Posterior vena cava (tissue), 2 donors: ENCODE data around the gene TRIM22. TPM values are rescaled to one million over a fixed set of nuclear protein-coding genes. Genes with fewer than 3 reads are reported as not detected.
"Not testable (repeated sequence)": the region's sequence is repeated elsewhere in the genome, so short reads cannot be mapped to it uniquely, and the experiment has no call there.

Experiments
- DNase-seq: peaks from one replicate; pipeline ENCODE4 v3.0.0-alpha.2; 2020; ENCODE audit warnings: low spot score
- intact Hi-C, 2 donors: fragments of 100-400 bp; cut with DNase I; formaldehyde crosslinking; loops; one replicate each; pipeline versions ENCODE4 v1.14.1 to v1.14.2; 2022 to 2023
- long read RNA-seq, 2 donors: library from polyadenylated mRNA; unstranded; transcript quantifications; one replicate each; pipeline ENCODE4 v2.0.0, GENCODE V29; 2020 to 2021
- total RNA-seq, 2 donors: library from RNA; stranded (reverse); fragmentation: NEBNext Ultra II Directional; extraction: Animal tissue kit (Norgen Biotek cat#: 25700); gene quantifications; one replicate each; pipeline ENCODE4 v1.2.1, GENCODE V29; 2021
- donor health status: DM: yes; HTN: yes; CAD: no.
- donor health status: DM: yes; HTN: yes; CAD: no.

The TRIM22 gene, protein sequence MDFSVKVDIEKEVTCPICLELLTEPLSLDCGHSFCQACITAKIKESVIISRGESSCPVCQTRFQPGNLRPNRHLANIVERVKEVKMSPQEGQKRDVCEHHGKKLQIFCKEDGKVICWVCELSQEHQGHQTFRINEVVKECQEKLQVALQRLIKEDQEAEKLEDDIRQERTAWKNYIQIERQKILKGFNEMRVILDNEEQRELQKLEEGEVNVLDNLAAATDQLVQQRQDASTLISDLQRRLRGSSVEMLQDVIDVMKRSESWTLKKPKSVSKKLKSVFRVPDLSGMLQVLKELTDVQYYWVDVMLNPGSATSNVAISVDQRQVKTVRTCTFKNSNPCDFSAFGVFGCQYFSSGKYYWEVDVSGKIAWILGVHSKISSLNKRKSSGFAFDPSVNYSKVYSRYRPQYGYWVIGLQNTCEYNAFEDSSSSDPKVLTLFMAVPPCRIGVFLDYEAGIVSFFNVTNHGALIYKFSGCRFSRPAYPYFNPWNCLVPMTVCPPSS
- total RNA-seq: 10 to 100 TPM; 40.7 to 60.4 TPM
- long read RNA-seq, donor 1, transcript TRIM22-201 (8 exons, 2,989 nt): major isoform, 9 of 11 reads
- long read RNA-seq, donor 1, partial matches to known transcripts: 0 of 11 reads
- long read RNA-seq, donor 1, other reads (novel, unspliced or antisense): 2 of 11 reads
- long read RNA-seq, donor 2, transcript TRIM22-201 (8 exons, 2,989 nt): major isoform, 14 of 29 reads
- long read RNA-seq, donor 2, partial matches to known transcripts: 1 of 29 reads
- long read RNA-seq, donor 2, other reads (novel, unspliced or antisense): 14 of 29 reads

DNA sequence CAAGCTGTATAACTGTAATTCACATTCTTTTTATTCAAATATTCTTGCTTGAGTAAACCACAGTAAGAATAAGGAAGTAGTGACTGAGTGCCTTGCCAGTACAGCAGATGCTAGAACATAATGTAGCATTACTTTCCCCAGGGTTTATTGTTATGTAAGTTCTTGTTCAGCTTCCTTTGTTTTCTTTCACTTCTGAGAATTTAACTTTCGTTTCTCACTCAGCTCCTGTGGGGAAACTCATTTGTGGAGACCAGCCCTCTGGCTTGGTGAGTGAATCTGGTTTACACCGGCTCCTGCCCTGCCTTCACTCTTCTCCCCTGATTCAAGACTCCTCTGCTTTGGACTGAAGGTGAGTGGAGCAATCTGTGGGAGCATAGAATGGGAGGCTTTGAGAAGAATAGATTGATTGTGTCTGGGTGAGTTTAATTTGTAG, at the start of gene TRIM22:
TSS of gene TRIM22 (plus strand) at position 240 of the 433 bp plus-strand sequence. CDS start 6,443 bp downstream, outside the sequence.
- intact Hi-C loops: loop anchor here (10.0 kb wide), 1 partner anchor 65 kb away; the partner anchor contains the start of gene TRIM34 (in 2 of the 2)
- no peak for DNase-seq

DNA sequence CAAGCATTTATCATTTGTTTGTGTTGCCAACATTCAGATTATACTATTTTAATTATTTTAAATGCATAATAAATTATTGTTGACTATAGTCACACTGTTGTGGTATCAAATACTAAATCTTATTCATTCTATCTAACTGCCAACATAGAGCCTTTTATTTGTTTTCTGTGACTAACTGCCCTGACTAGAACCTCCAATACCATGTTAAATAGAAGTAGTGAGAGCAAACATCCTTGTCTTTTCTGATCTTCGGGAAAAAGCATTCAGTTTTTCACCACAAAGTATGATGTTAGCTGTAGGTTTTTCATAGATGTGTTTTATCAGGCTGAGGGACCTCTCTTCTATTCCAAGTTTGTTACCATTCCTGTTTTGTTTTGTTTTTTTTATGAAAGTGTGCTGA, 49.6 kb upstream of the TRIM22 start:
- DNase-seq: no peak
- intact Hi-C loops: loop anchor here in 1 of 2 donors (10.0 kb wide), 1 partner anchor 835 kb away; the partner anchor contains the start of gene OR52R1

DNA sequence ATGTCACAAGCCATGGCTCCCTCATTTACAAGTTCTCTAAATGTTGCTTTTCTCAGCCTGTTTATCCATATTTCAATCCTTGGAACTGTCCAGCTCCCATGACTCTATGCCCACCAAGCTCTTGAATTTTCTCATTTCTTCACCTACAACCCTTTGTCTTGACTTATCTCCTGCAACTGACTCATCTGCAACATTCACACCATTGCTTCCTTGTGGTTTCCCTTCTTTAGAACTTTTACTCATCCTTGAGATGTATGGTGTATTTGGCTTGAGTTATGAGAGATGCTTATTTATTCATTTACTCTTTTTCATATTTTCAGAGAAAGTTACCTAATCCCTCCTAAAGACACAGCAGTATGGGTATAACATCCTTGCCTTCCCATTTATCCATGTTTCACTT, 46.0 kb upstream of the TRIM22 start:
- intact Hi-C loops: no loop called here

DNA sequence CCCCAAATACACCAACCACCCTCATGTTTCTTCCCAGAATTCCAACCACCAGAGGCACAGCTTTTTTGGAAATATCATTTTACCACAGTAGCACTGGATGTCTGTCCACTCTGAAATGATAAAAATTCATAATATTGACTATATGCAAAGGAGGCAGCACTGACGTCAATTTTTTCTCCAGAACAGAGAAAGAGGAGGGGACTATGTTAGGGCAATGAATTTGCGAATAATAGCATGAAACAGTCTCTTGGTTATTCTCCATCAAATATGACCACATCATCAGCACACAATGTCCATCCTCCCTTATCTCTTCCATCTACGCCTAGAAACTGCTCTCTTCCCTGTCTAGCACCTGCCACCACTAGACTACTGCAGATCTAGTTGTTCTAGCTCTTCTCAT, 43.5 kb upstream of the TRIM22 start:
- intact Hi-C loops: no loop called here
- no peak for DNase-seq

More for the DNA sequence above, 46.0 kb upstream of the TRIM22 start:
- DNase-seq: no peak

DNA sequence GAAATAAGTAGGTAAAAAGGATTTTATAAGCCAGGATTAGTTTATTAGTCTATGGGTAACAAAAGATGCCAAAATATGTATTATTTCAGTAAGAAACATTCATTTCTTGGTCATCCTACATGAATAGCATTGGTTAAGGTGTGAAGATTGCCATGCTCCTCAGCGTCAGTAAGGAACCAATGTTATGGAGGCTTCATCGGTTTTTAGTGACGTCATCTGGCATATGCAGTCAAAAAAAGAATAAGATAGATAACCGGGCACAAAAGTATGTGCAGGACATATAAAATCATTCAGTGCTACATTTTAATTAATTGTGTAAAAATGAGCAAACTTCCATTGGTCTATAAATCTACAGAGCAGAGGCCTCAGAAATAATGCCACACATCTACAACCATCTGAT, 34.1 kb upstream of the TRIM22 start:
- intact Hi-C loops: no loop called here
- DNase-seq: no peak

DNA sequence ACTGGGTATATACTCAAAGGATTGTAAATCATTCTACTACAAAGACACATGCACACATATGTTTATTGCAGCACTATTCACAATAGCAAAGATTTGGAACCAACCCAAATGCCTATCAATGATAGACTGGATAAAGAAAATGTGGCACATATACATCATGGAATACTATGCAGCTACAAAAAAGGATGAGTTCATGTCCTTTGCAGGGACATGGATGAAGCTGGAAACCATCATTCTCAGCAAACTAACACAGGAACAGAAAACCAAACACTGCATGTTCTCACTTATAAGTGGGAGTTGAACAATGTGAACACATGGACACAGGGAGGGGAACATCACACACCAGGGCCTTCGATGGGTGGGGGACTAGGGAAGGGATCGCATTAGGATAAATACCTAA, 32.6 kb upstream of the TRIM22 start:
- intact Hi-C loops: not testable (repeated sequence)

DNA sequence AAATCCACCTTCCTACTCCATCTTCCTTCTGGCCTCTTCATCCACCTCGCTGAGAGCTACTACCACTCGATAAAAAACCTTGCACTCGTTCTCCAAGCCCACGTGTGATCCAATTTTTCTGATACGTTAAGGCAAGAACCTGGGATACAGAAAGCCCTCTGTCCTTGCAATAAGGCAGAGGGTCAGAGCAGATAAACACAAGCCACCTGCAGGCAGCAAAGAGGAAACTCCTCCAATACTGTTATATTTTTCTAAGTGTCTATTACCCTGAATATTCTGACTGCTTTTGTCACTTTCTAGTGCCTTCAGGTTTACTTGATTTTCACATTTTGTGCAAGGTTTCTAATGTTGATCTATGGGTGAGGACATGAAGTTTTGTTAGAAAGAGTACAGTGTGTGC, 31.3 kb upstream of the TRIM22 start:
- intact Hi-C loops: no loop called here
- DNase-seq: no peak

More for the DNA sequence above, 32.6 kb upstream of the TRIM22 start:
- DNase-seq: not testable (repeated sequence)

DNA sequence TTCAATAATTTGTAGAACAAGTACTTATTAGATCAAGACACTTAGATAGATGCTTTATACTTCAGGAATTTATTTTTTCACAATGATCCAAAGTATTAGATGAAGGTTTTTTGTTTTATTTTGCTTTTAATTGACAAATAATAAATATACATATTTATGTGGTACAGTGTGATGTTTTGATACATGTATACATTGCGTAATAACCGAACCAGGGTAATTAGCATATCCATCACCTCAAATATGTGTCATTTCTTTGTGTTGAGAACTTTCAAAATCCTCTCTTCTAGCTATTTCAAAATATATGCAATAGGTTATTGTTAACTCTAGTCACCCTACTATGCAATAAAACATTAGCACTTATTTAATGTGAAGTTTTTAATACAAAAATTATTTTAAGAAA, 26.1 kb upstream of the TRIM22 start:
- no peak for DNase-seq
- intact Hi-C loops: no loop called here

DNA sequence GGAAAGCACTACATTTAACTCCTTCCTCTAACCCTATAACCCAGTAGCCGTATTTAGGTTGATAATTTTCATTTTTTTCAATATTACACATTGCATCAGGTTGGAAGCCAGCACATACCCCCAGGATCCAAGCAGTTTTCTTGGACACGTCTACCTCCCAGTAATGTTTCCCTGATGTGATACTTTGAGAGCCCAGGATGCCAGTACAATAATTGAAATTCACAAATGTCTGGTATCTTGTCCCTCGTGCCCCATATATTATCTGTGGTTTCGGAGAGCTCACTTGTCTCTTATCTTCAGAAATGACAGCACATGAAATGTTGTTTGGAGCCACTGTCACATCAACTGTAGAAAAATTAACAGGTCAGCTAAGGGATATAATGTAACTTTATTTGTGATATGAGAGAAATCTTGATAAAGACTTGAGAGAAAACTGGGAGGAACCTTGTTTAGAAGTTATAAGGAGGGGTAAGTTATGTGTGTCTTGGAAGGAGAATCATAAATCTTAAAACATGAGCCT, 24.5 kb upstream of the TRIM22 start:
- intact Hi-C loops: no loop called here
- DNase-seq: no peak

DNA sequence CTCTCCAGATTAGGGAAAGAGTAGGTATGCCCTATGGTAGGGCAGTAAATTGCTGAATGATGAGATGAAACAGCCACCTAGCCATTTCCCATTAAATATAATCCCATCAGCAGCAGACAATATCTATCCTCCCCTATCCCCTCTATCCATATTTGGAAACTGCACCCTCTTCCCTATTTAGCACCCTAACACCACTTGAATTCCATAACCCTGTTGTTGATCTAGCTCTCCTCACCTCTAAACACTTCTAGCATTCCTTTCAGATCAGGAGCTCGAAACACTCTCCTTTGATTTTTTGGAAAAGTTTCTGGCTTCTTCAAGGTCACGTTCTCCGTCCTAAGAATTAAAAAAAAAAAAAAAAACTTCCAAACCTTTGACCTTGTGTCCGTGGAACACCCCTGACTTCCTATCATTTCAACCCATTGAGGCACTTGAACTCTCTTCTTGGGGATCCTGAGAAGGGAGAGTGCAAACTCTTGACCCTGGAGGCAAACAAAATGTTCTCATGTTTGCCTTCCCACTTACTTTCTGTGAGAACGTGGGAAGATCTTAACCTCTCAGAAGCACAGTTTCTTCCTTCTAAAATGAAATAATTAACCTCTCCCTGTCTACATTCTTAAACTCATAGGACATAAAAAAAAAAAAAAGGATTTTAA, 23.7 kb upstream of the TRIM22 start:
- intact Hi-C loops: no loop called here
- no peak for DNase-seq

DNA sequence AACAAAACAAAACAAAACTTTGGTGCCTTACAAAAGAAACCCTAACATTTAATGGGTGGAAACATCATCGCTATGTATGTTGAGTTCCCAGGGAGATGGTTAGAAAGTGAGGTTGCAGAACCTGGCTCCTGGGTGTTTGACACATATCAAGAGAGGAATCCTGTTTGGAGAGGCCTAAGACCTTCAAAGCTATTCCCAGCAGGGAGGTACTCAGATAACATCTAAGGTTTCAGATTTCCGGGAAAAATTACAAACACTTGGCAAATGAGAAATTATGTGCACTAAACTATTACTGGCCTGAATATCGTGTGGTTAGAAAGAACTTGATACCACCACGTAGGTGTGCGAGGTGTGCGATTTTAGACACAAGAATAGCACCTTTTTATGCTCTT, 23.2 kb upstream of the TRIM22 start:
- DNase-seq: no peak
- intact Hi-C loops: no loop called here

DNA sequence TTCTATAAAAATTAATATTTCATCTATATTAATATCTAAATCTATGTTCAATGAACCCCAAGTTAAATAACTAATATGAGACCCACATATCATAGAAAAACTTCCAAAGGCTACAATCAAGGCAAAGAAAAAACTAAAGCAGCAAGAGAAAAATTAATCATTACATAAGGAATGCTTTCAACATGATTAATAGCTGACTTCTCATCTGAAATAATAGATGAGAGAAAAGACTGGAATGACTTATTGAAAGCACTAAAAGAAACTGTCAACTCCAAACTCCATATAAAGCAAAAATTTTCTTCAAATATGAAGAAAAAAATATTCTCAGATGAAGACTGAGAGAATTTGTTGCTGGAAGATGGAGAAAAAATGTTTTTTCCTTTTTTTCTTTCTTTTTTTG, 17.8 kb upstream of the TRIM22 start:
- DNase-seq: no peak
- intact Hi-C loops: no loop called here

DNA sequence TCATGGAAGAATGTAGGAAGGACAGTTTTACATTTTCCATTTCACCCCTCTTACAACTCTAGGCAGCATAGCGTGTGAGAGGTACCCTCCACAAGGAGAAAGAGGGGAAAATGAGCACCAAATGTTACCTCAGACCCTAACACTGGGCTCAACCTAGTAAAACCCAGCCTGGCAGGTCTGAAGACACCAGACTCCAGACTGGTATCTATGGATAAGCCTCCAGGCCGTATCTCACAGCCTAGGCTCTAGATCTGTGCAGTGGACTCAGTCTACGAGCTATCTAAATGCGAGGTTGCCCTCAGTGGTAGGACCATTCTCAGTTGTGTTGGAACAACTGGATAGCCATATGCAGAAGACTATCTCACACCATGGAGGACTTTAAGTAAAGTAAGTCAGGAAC, 15.2 kb upstream of the TRIM22 start:
- intact Hi-C loops: no loop called here
- no peak for DNase-seq

DNA sequence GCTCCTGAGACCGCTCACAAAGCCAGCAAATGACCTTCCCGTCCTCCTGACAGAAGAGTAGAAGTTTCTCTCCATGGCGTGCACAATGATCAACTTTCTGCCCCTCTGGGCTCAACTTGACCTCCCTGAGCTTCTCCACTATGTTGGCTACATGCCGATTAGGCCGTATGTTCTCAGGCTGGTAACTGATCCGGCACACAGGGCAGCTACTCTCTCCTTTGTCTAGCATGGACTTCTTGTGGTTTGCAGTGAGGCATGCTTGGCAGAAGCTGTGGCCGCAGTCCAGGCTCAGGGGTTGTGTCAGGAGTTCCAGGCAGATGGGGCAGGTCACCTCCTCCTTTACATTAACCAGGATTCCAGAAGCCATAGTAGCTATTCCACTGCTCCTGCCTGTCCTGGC, 9.8 kb upstream of the TRIM22 start:
- intact Hi-C loops: loop anchor here (10.0 kb wide), 1 partner anchor 55 kb away; the partner anchor contains the start of gene TRIM34 (in 2 of the 2)
- DNase-seq: no peak

DNA sequence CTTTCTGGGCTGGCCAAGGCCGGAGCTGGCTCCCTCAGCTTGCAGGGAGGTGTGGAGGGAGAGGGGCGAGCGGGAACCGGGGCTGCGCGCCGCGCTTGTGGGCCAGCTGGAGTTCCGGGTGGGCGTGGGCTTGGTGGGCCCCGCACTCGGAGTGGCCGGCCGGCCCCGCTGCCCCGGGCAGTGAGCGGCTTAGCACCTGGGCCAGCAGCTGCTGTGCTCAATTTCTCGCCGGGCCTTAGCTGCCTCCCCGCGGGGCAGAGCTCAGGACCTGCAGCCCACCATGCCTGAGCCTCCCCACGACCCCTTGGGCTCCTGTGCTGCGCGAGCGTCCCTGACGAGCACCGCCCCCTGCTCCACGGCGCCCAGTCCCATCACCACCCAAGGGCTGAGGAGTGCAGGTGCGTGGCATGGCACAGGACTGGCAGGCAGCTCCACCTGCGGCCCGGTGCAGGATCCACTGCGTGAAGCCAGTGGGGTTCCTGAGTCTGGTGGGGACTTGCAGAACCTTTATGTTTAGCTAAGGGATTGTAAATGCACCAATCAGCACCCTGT, 6.6 kb upstream of the TRIM22 start:
- not testable (repeated sequence) for DNase-seq
- intact Hi-C loops: loop anchor here (10.0 kb wide), 1 partner anchor 58 kb away; the partner anchor contains the start of gene TRIM34 (in 2 of the 2)

DNA sequence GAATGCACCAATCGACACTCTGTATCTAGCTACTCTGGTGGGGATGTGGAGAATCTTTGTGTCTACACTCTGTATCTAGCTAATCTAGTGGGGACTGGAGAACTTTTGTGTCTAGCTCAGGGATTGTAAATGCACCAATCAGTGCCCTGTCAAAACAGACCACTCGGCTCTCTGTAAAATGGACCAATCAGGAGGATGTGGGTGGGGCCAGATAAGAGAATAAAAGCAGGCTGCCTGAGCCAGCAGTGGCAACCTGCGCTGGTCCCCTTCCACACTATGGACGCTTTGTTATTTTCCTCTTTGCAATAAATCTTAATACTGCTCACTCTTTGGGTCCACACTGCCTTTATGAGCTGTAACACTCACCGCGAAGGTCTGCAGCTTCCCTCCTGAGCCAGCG, 6.0 kb upstream of the TRIM22 start:
- not testable (repeated sequence) for DNase-seq
- intact Hi-C loops: loop anchor here (10.0 kb wide), 1 partner anchor 59 kb away; the partner anchor contains the start of gene TRIM34 (in 2 of the 2)

DNA sequence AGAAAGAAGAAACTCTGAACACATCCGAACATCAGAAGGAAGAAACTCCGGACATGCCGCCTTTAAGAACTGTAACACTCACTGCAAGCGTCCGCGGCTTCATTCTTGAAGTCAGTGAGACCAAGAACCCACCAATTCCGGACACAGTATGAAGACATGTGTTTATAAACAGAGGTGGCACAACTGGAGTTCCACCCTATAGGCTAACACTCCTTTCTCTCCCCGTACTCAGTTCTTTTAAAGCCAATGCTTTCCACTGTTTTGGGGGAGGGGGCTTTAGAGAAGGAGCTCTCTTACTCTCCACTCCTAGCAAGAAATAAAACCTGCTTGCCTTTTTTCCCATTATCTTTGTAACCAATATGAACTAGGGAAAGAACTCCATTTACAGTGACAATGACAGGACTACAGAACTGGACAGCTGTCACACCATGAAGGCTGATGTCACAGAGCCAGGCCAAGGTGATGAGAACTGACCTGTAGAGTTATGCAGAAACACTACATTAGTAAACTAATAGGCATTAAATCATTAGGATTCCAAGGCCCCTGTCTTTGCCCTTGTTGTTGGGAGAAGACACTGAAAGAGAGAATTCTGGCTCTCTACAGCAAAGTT, 5.4 kb upstream of the TRIM22 start:
- intact Hi-C loops: loop anchor here (10.0 kb wide), 1 partner anchor 59 kb away; the partner anchor contains the start of gene TRIM34 (in 2 of the 2)
- no peak for DNase-seq

DNA sequence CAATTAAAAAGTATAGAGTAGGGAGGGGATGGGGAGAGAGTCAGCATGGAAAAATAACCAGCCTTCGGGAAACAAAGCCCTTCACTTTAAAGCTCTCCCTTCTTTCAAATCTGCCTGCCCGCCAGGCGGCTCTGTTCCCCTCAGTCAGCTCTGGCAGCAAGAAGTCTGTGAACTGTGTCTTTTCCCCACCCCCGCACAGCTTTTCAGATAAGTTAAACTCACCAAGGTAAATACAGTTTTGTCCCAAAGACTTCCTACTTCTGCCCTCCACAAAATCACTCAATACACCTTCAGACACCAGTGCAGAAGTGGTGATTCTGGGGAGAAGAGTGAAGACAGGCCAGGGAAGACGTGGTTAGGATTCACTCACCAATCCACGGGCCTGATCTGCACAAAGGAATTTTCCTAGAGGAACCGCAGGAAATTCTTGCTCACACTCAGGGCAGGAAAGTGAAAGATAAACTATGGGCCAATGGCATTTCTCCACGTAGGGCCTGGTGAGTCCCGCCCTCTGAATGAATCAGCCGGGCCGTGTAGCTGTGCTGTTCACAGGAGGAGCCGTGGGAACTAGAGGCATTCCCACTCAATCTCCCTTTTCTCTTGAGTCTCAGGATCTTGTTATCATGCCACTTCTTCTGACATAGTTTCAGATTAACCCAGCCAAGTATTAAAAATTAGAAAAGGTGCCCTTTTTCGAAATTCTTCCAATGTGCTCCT, 4.8 kb upstream of the TRIM22 start, which contains the start of gene TRIM5:
TSS of gene TRIM5 (minus strand) at position 429 of the 717 bp plus-strand sequence. CDS start 4,897 bp downstream, outside the sequence.
- peak; percentile 94 for DNase-seq
- intact Hi-C loops: loop anchor here (10.0 kb wide), 1 partner anchor 60 kb away; the partner anchor contains the start of gene TRIM34 (in 2 of the 2)
